Erythroblast (primary cell): Measurements from ENCODE around the gene CRHR1.

Experiments
- GATA1 ChIP-seq: IDR thresholded peaks from 2 replicates; pipeline ENCODE4 v1.6.1; 2011; ENCODE audit warnings: low read depth, mild to moderate bottlenecking, control low read depth, low read length, moderate library complexity
- POLR2A ChIP-seq: IDR thresholded peaks from 2 replicates; pipeline ENCODE4 v1.6.1; 2011; ENCODE audit warnings: mild to moderate bottlenecking, low read length

DNA sequence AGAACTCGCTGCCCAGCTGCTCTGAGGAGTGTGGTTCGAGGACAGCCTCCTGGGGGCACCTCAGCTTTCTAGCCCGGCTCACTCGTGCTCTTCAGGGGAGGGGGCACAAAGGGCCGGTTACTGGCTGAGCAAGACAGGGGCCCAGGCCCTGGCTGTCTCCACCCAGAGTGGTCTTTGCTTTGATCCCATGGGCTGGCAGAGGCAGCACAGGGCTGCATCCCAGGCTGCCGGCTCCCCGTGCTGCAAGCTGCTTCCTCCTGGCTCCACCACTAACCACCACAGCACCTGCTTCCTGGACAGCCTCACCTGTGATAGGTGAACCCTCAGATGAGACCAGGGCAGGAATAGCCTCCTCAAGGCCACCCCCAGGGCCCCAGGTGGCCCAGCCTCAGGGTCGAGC, 67.3 kb downstream of the CRHR1 start:
- TF ChIP-seq POLR2A: no peak
- TF ChIP-seq GATA1: no peak
